Hepatocyte (in vitro differentiated cells): ENCODE data around the gene KCNJ9. TPM values are rescaled to one million over a fixed set of nuclear protein-coding genes. Genes with fewer than 3 reads are reported as not detected.

Experiments used
- DNase-seq: peaks from one replicate; pipeline ENCODE4 v3.0.0-alpha.2; 2016; ENCODE audit warnings: low spot score
- H2AFZ ChIP-seq: fragments of 200-600 bp; sonication (generic); 2 replicates; pipeline ENCODE4 v1.6.0; 2016; ENCODE audit warnings: antibody characterized with exemption, mild to moderate bottlenecking
- H3K27ac ChIP-seq: fragments of 200-600 bp; sonication (generic); 2 replicates; pipeline ENCODE4 v1.5.1; 2016; ENCODE audit warnings: mild to moderate bottlenecking
- H3K27me3 ChIP-seq: fragments of 200-600 bp; sonication (generic); 2 replicates; pipeline ENCODE4 v1.6.1; 2016
- H3K36me3 ChIP-seq: fragments of 200-600 bp; sonication (generic); replicated peaks from 2 replicates; pipeline ENCODE4 v1.5.1; 2016; ENCODE audit warnings: low read depth; ENCODE audit not compliant: insufficient read depth
- H3K4me1 ChIP-seq: fragments of 200-600 bp; sonication (generic); 2 replicates; pipeline ENCODE4 v1.5.1; 2016; ENCODE audit warnings: mild to moderate bottlenecking, moderate library complexity; ENCODE audit not compliant: insufficient read depth
- H3K4me2 ChIP-seq: fragments of 200-600 bp; sonication (generic); 2 replicates; pipeline ENCODE4 v1.6.0; 2016
- H3K4me3 ChIP-seq: fragments of 200-600 bp; sonication (generic); 2 replicates; pipeline ENCODE4 v1.5.1; 2016; ENCODE audit warnings: mild to moderate bottlenecking
- H3K79me2 ChIP-seq: fragments of 200-600 bp; sonication (generic); 2 replicates; pipeline ENCODE4 v1.6.0; 2017; ENCODE audit warnings: mild to moderate bottlenecking
- H3K9me2 ChIP-seq: fragments of 200-600 bp; sonication (generic); replicated peaks from 2 replicates; pipeline ENCODE4 v1.6.0; 2017; ENCODE audit warnings: mild to moderate bottlenecking; ENCODE audit not compliant: insufficient read depth
- H3K9me3 ChIP-seq: fragments of 200-600 bp; sonication (generic); 2 replicates; pipeline ENCODE4 v1.5.1; 2016; ENCODE audit warnings: low read depth, mild to moderate bottlenecking
- H4K20me1 ChIP-seq: fragments of 200-600 bp; sonication (generic); 2 replicates; pipeline ENCODE4 v1.6.0; 2016; ENCODE audit warnings: mild to moderate bottlenecking; ENCODE audit not compliant: insufficient read depth, poor library complexity, severe bottlenecking
- CTCF ChIP-seq: fragments of 200-600 bp; sonication (generic); IDR thresholded peaks from 2 replicates; pipeline ENCODE4 v1.5.1; 2016; ENCODE audit warnings: antibody characterized with exemption, mild to moderate bottlenecking; ENCODE audit not compliant: poor library complexity
- EZH2 ChIP-seq: fragments of 200-600 bp; sonication (generic); IDR thresholded peaks from 2 replicates; pipeline ENCODE4 v1.6.1; 2016; ENCODE audit warnings: antibody characterized with exemption, mild to moderate bottlenecking, borderline replicate concordance
- EZH2phosphoT487 ChIP-seq: fragments of 200-600 bp; sonication (generic); IDR thresholded peaks from one replicate; pipeline ENCODE4 v1.6.1; 2018; ENCODE audit warnings: antibody characterized with exemption, mild to moderate bottlenecking, low read depth, moderate library complexity; ENCODE audit not compliant: unreplicated experiment, severe bottlenecking
- WGBS: methylation state at CpG from one replicate; pipeline ENCODE4 v1.1.6; 2016; ENCODE audit warnings: low lambda C conversion rate; ENCODE audit errors: missing lambda C conversion rate; 5-methylcytosine and 5-hydroxymethylcytosine counted together
- polyA plus RNA-seq: library from polyadenylated mRNA; unstranded; fragments of >200 nt; fragmentation: Nextera tagmentation; extraction: Ambion mirVana; gene quantifications from 2 replicates; pipeline ENCODE4 v1.2.1, GENCODE V29; 2016
- total RNA-seq: library from RNA; depleted of rRNA; stranded (reverse); fragments of >200 nt; gene quantifications from 2 replicates; pipeline ENCODE4 v1.2.3, GENCODE V29; 2014

KCNJ9 gene
- total and polyA plus RNA-seq, 2 experiments from 2014 or later = not detected

- no peak overlapping the region for H2AFZ ChIP-seq
- H4K20me1 ChIP-seq = no peaks in the 10 kb centered on the region
- 72% methylated on average over 7 of the region's 7 CpGs for WGBS
- peak; percentile 66 for DNase-seq
- TF ChIP-seq EZH2 = no peak
- TF ChIP-seq EZH2phosphoT487 = no peak
- TF ChIP-seq CTCF = no peak
- peaks cover 8% of the 10 kb centered on the region for H3K4me1 ChIP-seq
- no peaks in the 10 kb centered on the region for H3K79me2 ChIP-seq
- H3K27me3 ChIP-seq = no peaks in the 10 kb centered on the region
- no peaks in the 10 kb centered on the region for H3K9me3 ChIP-seq
- H3K9me2 ChIP-seq = no peaks in the 10 kb centered on the region
- no peak overlapping the region for H3K4me2 ChIP-seq
- peak overlapping the region; percentile 58 for H3K27ac ChIP-seq
- H3K36me3 ChIP-seq = no peaks in the 10 kb centered on the region
- H3K4me3 ChIP-seq = no peak overlapping the region
Observed at GRCh38 chr1:160127865-160128523, 46.7 kb downstream of the KCNJ9 start.

DNA sequence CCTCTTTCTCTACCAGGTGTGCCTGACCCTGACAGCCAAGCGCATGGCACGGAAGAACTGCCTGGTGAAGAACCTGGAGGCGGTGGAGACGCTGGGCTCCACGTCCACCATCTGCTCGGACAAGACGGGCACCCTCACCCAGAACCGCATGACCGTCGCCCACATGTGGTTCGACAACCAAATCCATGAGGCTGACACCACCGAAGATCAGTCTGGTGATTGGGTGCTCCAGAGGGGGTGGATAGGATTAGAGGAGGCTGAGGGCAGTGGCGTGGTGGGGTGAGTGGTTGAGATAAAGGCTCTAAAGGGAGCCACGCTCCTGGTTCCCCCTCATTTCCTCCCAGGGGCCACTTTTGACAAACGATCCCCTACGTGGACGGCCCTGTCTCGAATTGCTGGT lies 47.3 kb downstream of the KCNJ9 start:
- Histone ChIP-seq H3K4me1 (peaks cover 8% of the 10 kb centered on the region), H2AFZ (no peak overlapping the region), H3K9me3 (no peaks in the 10 kb centered on the region), H3K4me3 (no peak overlapping the region), H3K36me3 (no peaks in the 10 kb centered on the region), H4K20me1 (no peaks in the 10 kb centered on the region), H3K9me2 (no peaks in the 10 kb centered on the region), H3K27ac (peak overlapping the region; percentile 58), H3K4me2 (no peak overlapping the region), H3K79me2 (no peaks in the 10 kb centered on the region), H3K27me3 (no peaks in the 10 kb centered on the region)
- 93% methylated on average over 18 of the region's 18 CpGs for WGBS
- no peak for TF ChIP-seq EZH2
- TF ChIP-seq EZH2phosphoT487 = no peak
- no peak for TF ChIP-seq CTCF
- no peak for DNase-seq

- no peak for TF ChIP-seq EZH2phosphoT487
- TF ChIP-seq CTCF = no peak
- no peak for TF ChIP-seq EZH2
Observed at GRCh38 chr1:160129046-160129445, 47.7 kb downstream of the KCNJ9 start.

More at GRCh38 chr1:160129046-160129445, 47.7 kb downstream of the KCNJ9 start:
- H3K36me3 ChIP-seq = no peaks in the 10 kb centered on the region
- WGBS = 85% methylated on average over 5 of the region's 5 CpGs
- no peak for DNase-seq
- no peak overlapping the region for H3K27ac ChIP-seq
- H3K4me1 ChIP-seq = peaks cover 8% of the 10 kb centered on the region
- H3K9me3 ChIP-seq = no peaks in the 10 kb centered on the region
- no peak overlapping the region for H3K4me3 ChIP-seq
- no peaks in the 10 kb centered on the region for H3K9me2 ChIP-seq
- no peaks in the 10 kb centered on the region for H3K27me3 ChIP-seq
- no peaks in the 10 kb centered on the region for H3K79me2 ChIP-seq
- H4K20me1 ChIP-seq = no peaks in the 10 kb centered on the region
- no peak overlapping the region for H3K4me2 ChIP-seq
- H2AFZ ChIP-seq = no peak overlapping the region
